IgD-negative memory B cell (primary cell): ENCODE data around the gene CHTF18. TPM values are rescaled to one million over a fixed set of nuclear protein-coding genes. Genes with fewer than 3 reads are reported as not detected.

ENCODE experiments used
- H3K27ac Mint-ChIP-seq, 3 donors: one replicate each; pipeline ENCODE4 v1.8.0; 2020 to 2022; ENCODE audit warnings: mild to moderate bottlenecking in 3 of 3, mixed read lengths in 3 of 3, moderate library complexity in 1 of 3
- H3K27me3 Mint-ChIP-seq: one replicate; pipeline ENCODE4 v1.8.0; 2021; ENCODE audit warnings: mixed read lengths
- H3K36me3 Mint-ChIP-seq: one replicate; pipeline ENCODE4 v1.8.0; 2020; ENCODE audit warnings: mild to moderate bottlenecking, mixed read lengths
- H3K4me1 Mint-ChIP-seq, 3 donors: one replicate each; pipeline ENCODE4 v1.8.0; 2020 to 2022; ENCODE audit warnings: mixed read lengths in 3 of 3, mild to moderate bottlenecking in 1 of 3
- H3K4me3 Mint-ChIP-seq, 4 donors: one replicate each; pipeline ENCODE4 v1.8.0; 2020 to 2022; ENCODE audit warnings: mild to moderate bottlenecking in 4 of 4, mixed read lengths in 4 of 4, moderate library complexity in 3 of 4
- H3K9me3 Mint-ChIP-seq, 3 donors: one replicate each; pipeline ENCODE4 v1.8.0; 2020 to 2021; ENCODE audit warnings: mixed read lengths in 3 of 3, mild to moderate bottlenecking in 1 of 3
- polyA plus RNA-seq: library from polyadenylated mRNA; unstranded; fragments of 300-500 nt; fragmentation: Illumina TruSeq; gene quantifications from one replicate; pipeline ENCODE4 v1.2.3, GENCODE V29; 2021

CHTF18 gene
- polyA plus RNA-seq, 1 donor from 2014 or later: 4.9 TPM

- no peaks in the 10 kb centered on the region for H3K9me3 Mint-ChIP-seq
- peaks cover 9% of the 10 kb centered on the region for H3K27me3 Mint-ChIP-seq
- H3K36me3 Mint-ChIP-seq: no peaks in the 10 kb centered on the region
- H3K4me3 Mint-ChIP-seq: peak overlapping the region in 1 of 4 donors; percentile 78
- no peak overlapping the region for H3K27ac Mint-ChIP-seq
- peaks cover 0 to 2% (median 0%) of the 10 kb centered on the region in 3 donors for H3K4me1 Mint-ChIP-seq
Observed at GRCh38 chr16:777826-778225, 10.6 kb upstream of the CHTF18 start.

- H3K9me3 Mint-ChIP-seq: no peaks in the 10 kb centered on the region
- H3K27me3 Mint-ChIP-seq: peaks cover 9% of the 10 kb centered on the region
- H3K36me3 Mint-ChIP-seq: no peaks in the 10 kb centered on the region
- no peak overlapping the region for H3K4me3 Mint-ChIP-seq
- no peak overlapping the region for H3K27ac Mint-ChIP-seq
- peaks cover 0 to 2% (median 0%) of the 10 kb centered on the region in 3 donors for H3K4me1 Mint-ChIP-seq
Observed at GRCh38 chr16:778447-778846, 10.0 kb upstream of the CHTF18 start.

GRCh38 chr16:778909-779527 lies 9.4 kb upstream of the CHTF18 start:
- Mint-ChIP-seq H3K9me3 (no peaks in the 10 kb centered on the region), H3K27me3 (peaks cover 9% of the 10 kb centered on the region), H3K4me1 (peaks cover 0 to 2% (median 0%) of the 10 kb centered on the region in 3 donors), H3K4me3 (no peak overlapping the region), H3K27ac (no peak overlapping the region), H3K36me3 (no peaks in the 10 kb centered on the region)

- no peaks in the 10 kb centered on the region for H3K36me3 Mint-ChIP-seq
- peaks cover 0 to 2% (median 0%) of the 10 kb centered on the region in 3 donors for H3K4me1 Mint-ChIP-seq
- no peaks in the 10 kb centered on the region for H3K9me3 Mint-ChIP-seq
- no peak overlapping the region for H3K27ac Mint-ChIP-seq
- peaks cover 9% of the 10 kb centered on the region for H3K27me3 Mint-ChIP-seq
- H3K4me3 Mint-ChIP-seq: no peak overlapping the region
Observed at GRCh38 chr16:779561-779960, 8.9 kb upstream of the CHTF18 start.

GRCh38 chr16:780296-780695 lies 8.1 kb upstream of the CHTF18 start:
- H3K9me3 Mint-ChIP-seq: no peaks in the 10 kb centered on the region
- no peak overlapping the region for H3K4me3 Mint-ChIP-seq
- H3K36me3 Mint-ChIP-seq: no peaks in the 10 kb centered on the region
- H3K27me3 Mint-ChIP-seq: peaks cover 9% of the 10 kb centered on the region
- H3K27ac Mint-ChIP-seq: no peak overlapping the region
- H3K4me1 Mint-ChIP-seq: peaks cover 0 to 6% (median 0%) of the 10 kb centered on the region in 3 donors

- H3K27me3 Mint-ChIP-seq: peaks cover 9% of the 10 kb centered on the region
- H3K4me3 Mint-ChIP-seq: no peak overlapping the region
- H3K36me3 Mint-ChIP-seq: no peaks in the 10 kb centered on the region
- no peak overlapping the region for H3K27ac Mint-ChIP-seq
- H3K9me3 Mint-ChIP-seq: no peaks in the 10 kb centered on the region
- H3K4me1 Mint-ChIP-seq: peaks cover 0 to 6% (median 2%) of the 10 kb centered on the region in 3 donors
Observed at GRCh38 chr16:781346-782010, 6.9 kb upstream of the CHTF18 start.

GRCh38 chr16:782258-782657 lies 6.2 kb upstream of the CHTF18 start:
- Mint-ChIP-seq H3K4me3 (no peak overlapping the region), H3K36me3 (no peaks in the 10 kb centered on the region), H3K27me3 (peaks cover 8% of the 10 kb centered on the region), H3K4me1 (peaks cover 0 to 6% (median 4%) of the 10 kb centered on the region in 3 donors), H3K27ac (no peak overlapping the region), H3K9me3 (no peaks in the 10 kb centered on the region)

GRCh38 chr16:782766-783403 lies 5.5 kb upstream of the CHTF18 start:
- Mint-ChIP-seq H3K9me3 (no peaks in the 10 kb centered on the region), H3K4me3 (no peak overlapping the region), H3K27me3 (peaks cover 4% of the 10 kb centered on the region), H3K36me3 (no peaks in the 10 kb centered on the region), H3K27ac (no peak overlapping the region), H3K4me1 (peaks cover 0 to 4% (median 4%) of the 10 kb centered on the region in 3 donors)

GRCh38 chr16:783404-784161 lies 4.8 kb upstream of the CHTF18 start:
- H3K36me3 Mint-ChIP-seq: no peaks in the 10 kb centered on the region
- no peak overlapping the region for H3K27ac Mint-ChIP-seq
- H3K27me3 Mint-ChIP-seq: peaks cover 2% of the 10 kb centered on the region
- H3K4me1 Mint-ChIP-seq: peaks cover 0 to 4% (median 4%) of the 10 kb centered on the region in 3 donors
- no peak overlapping the region for H3K4me3 Mint-ChIP-seq
- no peaks in the 10 kb centered on the region for H3K9me3 Mint-ChIP-seq

- Mint-ChIP-seq H3K4me1 (peaks cover 0 to 4% (median 4%) of the 10 kb centered on the region in 3 donors), H3K27ac (no peak overlapping the region), H3K4me3 (no peak overlapping the region), H3K36me3 (no peaks in the 10 kb centered on the region), H3K9me3 (no peaks in the 10 kb centered on the region), H3K27me3 (peaks cover 2% of the 10 kb centered on the region)
Observed at GRCh38 chr16:784431-784830, 4.0 kb upstream of the CHTF18 start.

- no peaks in the 10 kb centered on the region for H3K27me3 Mint-ChIP-seq
- H3K36me3 Mint-ChIP-seq: no peaks in the 10 kb centered on the region
- H3K9me3 Mint-ChIP-seq: no peaks in the 10 kb centered on the region
- peak overlapping the region in 2 of 3 donors; percentile 73 to 74 for H3K27ac Mint-ChIP-seq
- H3K4me3 Mint-ChIP-seq: peak overlapping the region in 3 of 4 donors; percentile 36 to 90 (median 60)
- H3K4me1 Mint-ChIP-seq: peaks cover 0 to 6% (median 4%) of the 10 kb centered on the region in 3 donors
Observed at GRCh38 chr16:785563-786535, 2.6 kb upstream of the CHTF18 start.

GRCh38 chr16:787321-787966 lies 976 bp upstream of the CHTF18 start:
- Mint-ChIP-seq H3K9me3 (no peaks in the 10 kb centered on the region), H3K4me1 (peaks cover 0 to 6% (median 4%) of the 10 kb centered on the region in 3 donors), H3K27ac (peak overlapping the region in 1 of 3 donors; percentile 77), H3K36me3 (peaks cover 1% of the 10 kb centered on the region), H3K4me3 (peak overlapping the region; percentile 85 to 90 (median 86)), H3K27me3 (no peaks in the 10 kb centered on the region)

GRCh38 chr16:787978-788398 lies 432 bp upstream of the CHTF18 start, which contains the start of gene RPUSD1:
Gene RPUSD1 (minus strand): TSS chr16:788381. CDS start chr16:787737, 644 bp downstream.
- peak within 1 kb of the TSS; percentile 85 to 90 (median 86) for H3K4me3 Mint-ChIP-seq

More at GRCh38 chr16:787978-788398, 432 bp upstream of the CHTF18 start, which contains the start of gene RPUSD1:
- Mint-ChIP-seq H3K36me3 (peaks cover 1% of the 10 kb centered on the region), H3K4me1 (peaks cover 0 to 6% (median 4%) of the 10 kb centered on the region in 3 donors), H3K27ac (peak within 1 kb of the TSS in 1 of 3 donors; percentile 77), H3K27me3 (no peaks in the 10 kb centered on the region), H3K9me3 (no peaks in the 10 kb centered on the region)
